Ascending aorta (tissue), 2 donors: ENCODE data around the gene MRPL51. TPM values are rescaled to one million over a fixed set of nuclear protein-coding genes. Genes with fewer than 3 reads are reported as not detected.

Experiments used
- DNase-seq, 2 donors: peaks; one replicate each; pipeline ENCODE4 v3.0.0-alpha.2; 2019; ENCODE audit warnings: low spot score in 2 of 2
- H3K27ac ChIP-seq, 2 donors: fragments of 200-600 bp; sonication (generic); one replicate each; pipeline ENCODE4 v1.5.1; 2016 to 2017; ENCODE audit warnings: mild to moderate bottlenecking in 1 of 2
- H3K27me3 ChIP-seq: fragments of 200-600 bp; sonication (generic); one replicate; pipeline ENCODE4 v1.5.1; 2017
- H3K36me3 ChIP-seq, 2 donors: fragments of 200-600 bp; sonication (generic); one replicate each; pipeline ENCODE4 v1.5.1; 2016
- H3K4me1 ChIP-seq, 2 donors: fragments of 200-600 bp; sonication (generic); one replicate each; pipeline ENCODE4 v1.5.1; 2016 to 2017; ENCODE audit warnings: mild to moderate bottlenecking in 1 of 2
- H3K4me3 ChIP-seq, 2 donors: fragments of 200-600 bp; sonication (generic); one replicate each; pipeline ENCODE4 v1.5.1; 2016 to 2017; ENCODE audit warnings: mild to moderate bottlenecking in 1 of 2
- H3K9me3 ChIP-seq, 2 donors: fragments of 200-600 bp; sonication (generic); one replicate each; pipeline ENCODE4 v1.5.1; 2016
- intact Hi-C: fragments of 100-400 bp; cut with DNase I; formaldehyde crosslinking; loops from one replicate; pipeline ENCODE4 v1.15.1; 2023
- total RNA-seq: library from RNA; depleted of rRNA; stranded (reverse); fragments of >200 nt; gene quantifications from one replicate; pipeline ENCODE4 v1.1.0, GENCODE V29; 2016
- TF ChIP-seq, protein P1 (sequence below), 3 experiments: fragments of 200-600 bp in 2 of 3; fragments of 450-650 bp in 1 of 3; sonication (generic) in 2 of 3; IDR thresholded peaks; one replicate each; pipeline ENCODE4 v1.5.1; 2016 to 2019; ENCODE audit warnings: antibody characterized with exemption in 3 of 3, mild to moderate bottlenecking in 1 of 3, moderate library complexity in 1 of 3

MRPL51 gene
- total RNA-seq, 1 donor from 2014 or later = 112 TPM

GRCh38 chr12:6533653-6533922 lies 40.5 kb upstream of the MRPL51 start:
- peak in 1 of 2 donors; percentile 82 for DNase-seq
- Histone ChIP-seq H3K27ac (peak overlapping the region; percentile 98 to 99), H3K4me1 (peaks cover 19 to 30% of the 10 kb centered on the region in 2 donors), H3K4me3 (peak overlapping the region; percentile 79 to 98), H3K9me3 (no peaks in the 10 kb centered on the region), H3K36me3 (peaks cover 45 to 56% of the 10 kb centered on the region in 2 donors), H3K27me3 (no peaks in the 10 kb centered on the region)
- TF ChIP-seq, protein P1, sequence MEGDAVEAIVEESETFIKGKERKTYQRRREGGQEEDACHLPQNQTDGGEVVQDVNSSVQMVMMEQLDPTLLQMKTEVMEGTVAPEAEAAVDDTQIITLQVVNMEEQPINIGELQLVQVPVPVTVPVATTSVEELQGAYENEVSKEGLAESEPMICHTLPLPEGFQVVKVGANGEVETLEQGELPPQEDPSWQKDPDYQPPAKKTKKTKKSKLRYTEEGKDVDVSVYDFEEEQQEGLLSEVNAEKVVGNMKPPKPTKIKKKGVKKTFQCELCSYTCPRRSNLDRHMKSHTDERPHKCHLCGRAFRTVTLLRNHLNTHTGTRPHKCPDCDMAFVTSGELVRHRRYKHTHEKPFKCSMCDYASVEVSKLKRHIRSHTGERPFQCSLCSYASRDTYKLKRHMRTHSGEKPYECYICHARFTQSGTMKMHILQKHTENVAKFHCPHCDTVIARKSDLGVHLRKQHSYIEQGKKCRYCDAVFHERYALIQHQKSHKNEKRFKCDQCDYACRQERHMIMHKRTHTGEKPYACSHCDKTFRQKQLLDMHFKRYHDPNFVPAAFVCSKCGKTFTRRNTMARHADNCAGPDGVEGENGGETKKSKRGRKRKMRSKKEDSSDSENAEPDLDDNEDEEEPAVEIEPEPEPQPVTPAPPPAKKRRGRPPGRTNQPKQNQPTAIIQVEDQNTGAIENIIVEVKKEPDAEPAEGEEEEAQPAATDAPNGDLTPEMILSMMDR (IDR thresholded peaks at IDR 0.05) = no peak
- intact Hi-C loops = loop anchor here (10.0 kb wide), 1 partner anchor 309 kb away; no protein-coding TSS in a partner anchor

- H3K27me3 ChIP-seq = no peaks in the 10 kb centered on the region
- peak in 1 of 2 donors; percentile 86 for DNase-seq
- intact Hi-C loops = loop anchor here (10.0 kb wide), 1 partner anchor 308 kb away; no protein-coding TSS in a partner anchor
- peak overlapping the region; percentile 79 to 98 for H3K4me3 ChIP-seq
- TF ChIP-seq, protein P1 (IDR thresholded peaks at IDR 0.05) = no peak
- peaks cover 45 to 56% of the 10 kb centered on the region in 2 donors for H3K36me3 ChIP-seq
- H3K27ac ChIP-seq = peak overlapping the region; percentile 98 to 99
- H3K9me3 ChIP-seq = no peaks in the 10 kb centered on the region
- peaks cover 19 to 30% of the 10 kb centered on the region in 2 donors for H3K4me1 ChIP-seq
These were observed 40.0 kb upstream of the MRPL51 start for GRCh38 chr12:6532927-6533652.

DNA sequence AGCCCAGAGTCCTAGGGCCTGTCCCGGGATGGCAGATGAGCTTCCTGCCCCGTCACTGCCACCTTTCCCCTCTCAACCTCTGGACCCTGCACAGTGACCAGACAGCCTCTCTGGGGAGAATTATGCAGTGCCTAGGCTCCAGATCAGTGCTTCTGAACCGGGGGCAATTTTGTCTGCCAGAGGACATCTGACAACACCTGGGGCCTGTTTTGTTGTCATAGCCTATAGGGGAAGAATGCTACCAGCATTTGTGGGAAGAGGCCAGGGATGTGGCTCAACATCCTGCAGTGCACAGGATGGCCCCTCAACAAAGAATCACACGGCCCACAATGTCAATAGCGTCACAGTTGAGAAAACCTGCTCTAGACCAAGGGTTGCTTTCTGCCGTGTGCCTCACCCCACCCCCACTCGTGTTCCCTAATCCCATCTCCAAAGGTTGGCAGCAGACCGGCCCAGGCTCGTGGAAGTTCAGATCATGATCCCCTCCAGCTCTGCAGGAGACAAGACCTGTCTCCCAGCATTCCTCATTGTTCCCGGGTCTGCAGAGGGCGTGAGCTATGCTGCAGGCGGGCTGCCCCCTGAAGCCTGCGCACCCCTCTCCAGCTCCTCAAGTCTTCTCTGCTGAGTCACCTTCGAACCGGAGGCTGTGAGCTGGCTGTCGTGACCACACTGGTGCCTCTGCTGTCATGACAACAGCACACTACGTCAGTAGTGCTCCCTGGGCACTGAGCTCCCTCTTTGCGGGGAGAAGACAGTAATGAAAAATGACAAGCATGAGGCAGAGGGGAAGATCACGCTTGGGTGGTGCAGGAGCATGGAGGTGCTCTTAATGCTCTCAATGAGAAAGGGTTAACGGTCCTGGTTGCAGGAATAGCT lies 39.2 kb upstream of the MRPL51 start:
- Histone ChIP-seq H3K27me3 (no peaks in the 10 kb centered on the region), H3K4me3 (peak overlapping the region; percentile 79 to 98), H3K4me1 (peaks cover 15 to 24% of the 10 kb centered on the region in 2 donors), H3K27ac (peak overlapping the region; percentile 98 to 99), H3K36me3 (peaks cover 47 to 57% of the 10 kb centered on the region in 2 donors), H3K9me3 (no peaks in the 10 kb centered on the region)
- peak; percentile 62 to 90 for DNase-seq
- intact Hi-C loops = loop anchor here (10.0 kb wide), 1 partner anchor 307 kb away; no protein-coding TSS in a partner anchor
- TF ChIP-seq, protein P1 (IDR thresholded peaks at IDR 0.05) = no peak

- TF ChIP-seq, protein P1 (IDR thresholded peaks at IDR 0.05) = no peak
These were observed 37.7 kb upstream of the MRPL51 start for GRCh38 chr12:6530576-6531260.

DNA sequence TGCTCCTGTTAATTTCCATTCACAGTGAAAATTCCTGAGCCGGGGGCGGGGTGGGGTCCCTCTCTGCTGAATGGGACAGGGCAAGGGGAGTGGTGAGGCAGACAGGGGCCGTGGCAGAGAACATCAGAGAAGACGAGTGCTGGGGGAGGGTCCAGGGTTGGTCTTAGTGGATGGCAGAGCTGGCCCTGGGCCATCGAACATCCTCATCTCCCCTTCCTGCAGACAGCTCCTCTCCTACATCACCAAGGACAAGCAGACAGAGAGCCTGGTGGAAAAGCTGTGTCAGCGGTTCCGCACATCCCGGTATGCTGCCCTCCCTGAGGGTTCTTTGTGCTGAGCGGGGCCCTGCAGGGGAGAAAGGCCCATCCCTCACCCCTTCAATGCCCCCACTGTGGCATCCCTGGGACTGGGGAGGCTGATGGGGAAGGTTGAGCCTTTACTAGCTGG lies 36.3 kb upstream of the MRPL51 start:
- Histone ChIP-seq H3K27ac (no peak overlapping the region), H3K36me3 (peaks cover 66% of the 10 kb centered on the region in 2 donors), H3K9me3 (no peaks in the 10 kb centered on the region), H3K4me3 (no peak overlapping the region), H3K27me3 (no peaks in the 10 kb centered on the region), H3K4me1 (peaks cover 3 to 12% of the 10 kb centered on the region in 2 donors)
- no peak for DNase-seq
- TF ChIP-seq, protein P1 (IDR thresholded peaks at IDR 0.05) = no peak
- intact Hi-C loops = no loop called here

More at GRCh38 chr12:6530576-6531260, 37.7 kb upstream of the MRPL51 start:
- Histone ChIP-seq H3K36me3 (peaks cover 53 to 57% of the 10 kb centered on the region in 2 donors), H3K27me3 (no peaks in the 10 kb centered on the region), H3K27ac (no peak overlapping the region), H3K9me3 (no peaks in the 10 kb centered on the region), H3K4me1 (peaks cover 5 to 12% of the 10 kb centered on the region in 2 donors), H3K4me3 (no peak overlapping the region)
- intact Hi-C loops = loop anchor here (10.0 kb wide), 1 partner anchor 306 kb away; no protein-coding TSS in a partner anchor
- no peak for DNase-seq
